GM12878 (cell line): ENCODE data around the gene RBPJL. TPM values are rescaled to one million over a fixed set of nuclear protein-coding genes. Genes with fewer than 3 reads are reported as not detected.

Experiments used
- ATAC-seq: fragments of 200-7000 bp; cut with Tn5 transposase; 3 replicates; pipeline ENCODE4 v1.9.1; 2020; ENCODE audit warnings: mild to moderate bottlenecking, moderate library complexity
- BruUV-seq: library from RNA; stranded (reverse); fragments of 400-500 nt; replicated peaks from 2 replicates; lab custom pipeline; 2021; lab: Mats Ljungman, UMichigan
- CTCF ChIA-PET: fragments of 300-600 bp; sonication (Branson Sonifier 250); formaldehyde crosslinking; extraction: SDS; loops from one replicate; lab custom pipeline; 2021; ENCODE audit warnings: inconsistent platforms; lab: Yijun Ruan, JAX
- POLR2A ChIA-PET: fragments of 350-600 bp; formaldehyde crosslinking; extraction: SDS; loops from one replicate; lab custom pipeline; 2021; ENCODE audit warnings: inconsistent platforms; lab: Charles Lee
- RAD21 ChIA-PET: fragments of 300-600 bp; sonication (Branson Sonifier 250); formaldehyde crosslinking; loops from one replicate; lab custom pipeline; 2023; ENCODE audit warnings: antibody characterized with exemption; ENCODE audit not compliant: unreplicated experiment; lab: Charles Lee
- SMC1A ChIA-PET: fragments of 300-600 bp; sonication (Branson Sonifier 250); formaldehyde crosslinking; loops from one replicate; lab custom pipeline; 2023; ENCODE audit not compliant: unreplicated experiment, uncharacterized antibody; lab: Charles Lee
- DNase-seq: peaks from one replicate; pipeline ENCODE4 v3.0.0-alpha.2; 2011; ENCODE audit warnings: low read depth, low spot score
- FAIRE-seq: peaks from 3 replicates; lab custom pipeline; 2011; peaks lifted over from hg19 to GRCh38; lab: Jason Lieb, UNC
- H2AFZ ChIP-seq: 2 replicates; pipeline ENCODE4 v1.6.0; 2011; ENCODE audit warnings: low read depth, low read length, control low read depth; ENCODE audit not compliant: control insufficient read depth
- H3K27ac ChIP-seq: 2 replicates; pipeline ENCODE4 v1.5.1; 2011; ENCODE audit warnings: control low read depth; ENCODE audit not compliant: control insufficient read depth, insufficient read depth
- H3K27me3 ChIP-seq, 2 experiments: replicated peaks in 1 of 2; 2 replicates each; pipeline versions ENCODE4 v1.6.0 to v1.6.1; 2011; ENCODE audit warnings: low read length in 1 of 2; ENCODE audit not compliant: control insufficient read depth in 2 of 2, insufficient read depth in 2 of 2
- H3K36me3 ChIP-seq, 2 experiments: 2 replicates each; pipeline ENCODE4 v1.5.1; 2011; ENCODE audit warnings: low read length in 1 of 2; ENCODE audit not compliant: control insufficient read depth in 2 of 2, insufficient read depth in 2 of 2
- H3K4me1 ChIP-seq: 2 replicates; pipeline ENCODE4 v1.6.1; 2011; ENCODE audit warnings: mild to moderate bottlenecking, low read length, moderate library complexity, mixed read lengths; ENCODE audit not compliant: control insufficient read depth, insufficient read depth
- H3K4me2 ChIP-seq: 2 replicates; pipeline ENCODE4 v1.6.0; 2011; ENCODE audit warnings: control low read depth; ENCODE audit not compliant: control insufficient read depth, insufficient read depth
- H3K4me3 ChIP-seq: fragments of 200-600 bp; sonication (generic); 2 replicates; pipeline ENCODE4 v1.5.1; 2016
- H3K79me2 ChIP-seq: 2 replicates; pipeline ENCODE4 v1.6.0; 2011; ENCODE audit warnings: low read length; ENCODE audit not compliant: control insufficient read depth, insufficient read depth
- H3K9ac ChIP-seq: 2 replicates; pipeline ENCODE4 v1.8.0; 2011; ENCODE audit warnings: low read length, control low read depth, mixed read lengths; ENCODE audit not compliant: control insufficient read depth, insufficient read depth
- H3K9me3 ChIP-seq: replicated peaks from 3 replicates; pipeline ENCODE4 v1.5.1; 2011; ENCODE audit warnings: mild to moderate bottlenecking, low read length; ENCODE audit not compliant: control insufficient read depth, insufficient read depth
- H4K20me1 ChIP-seq: 2 replicates; pipeline ENCODE4 v1.6.0; 2011; ENCODE audit not compliant: control insufficient read depth, insufficient read depth
- CBX5 ChIP-seq: sonication (generic); IDR thresholded peaks from 2 replicates; pipeline ENCODE4 v1.6.1; 2016; ENCODE audit warnings: low read depth, moderate library complexity, mild to moderate bottlenecking, inconsistent platforms
- HDAC2 ChIP-seq: fragments of 200-600 bp; sonication (generic); IDR thresholded peaks from 2 replicates; pipeline ENCODE4 v1.6.1; 2017
- WGBS: methylation state at CpG from one replicate; pipeline ENCODE4 v1.1.6; 2016; ENCODE audit warnings: low lambda C conversion rate; ENCODE audit not compliant: insufficient replicate concordance, insufficient coverage; ENCODE audit errors: missing lambda C conversion rate; 5-methylcytosine and 5-hydroxymethylcytosine counted together
- in situ Hi-C: fragments of 300-500 bp; cut with MboI; formaldehyde crosslinking; loops from 9 replicates; pipeline ENCODE4 v1.14.3; 2018; ENCODE audit warnings: mixed read lengths
- intact Hi-C: fragments of 100-400 bp; cut with micrococcal nuclease; formaldehyde crosslinking; loops from one replicate; pipeline ENCODE4 v1.14.2; 2022; ENCODE audit not compliant: unreplicated experiment
- polyA plus RNA-seq, 11 experiments: library from polyadenylated mRNA; depleted of rRNA in 4 of 11; unstranded in 6 of 11; stranded (reverse) in 5 of 11; fragments of >200 nt; fragmentation: Nextera tagmentation in 4 of 11; fragmentation: Illumina TruSeq in 1 of 11; extraction: Ambion mirVana in 4 of 11; extraction: Trizol in 1 of 11; gene quantifications; 1 replicate in 1 of 11; 2 replicates in 10 of 11; pipeline versions ENCODE4 v1.2.1 to v1.2.3, GENCODE V29; 2011 to 2016; ENCODE audit warnings: inconsistent platforms in 2 of 11, missing spikeins in 2 of 11, low read depth in 1 of 11
- total RNA-seq, 4 experiments: library from RNA; depleted of rRNA in 3 of 4; stranded (reverse); fragments of >200 nt in 3 of 4; fragmentation: Illumina TruSeq in 1 of 4; extraction: Trizol in 1 of 4; gene quantifications; 2 replicates each; pipeline versions ENCODE4 v1.2.1 to v1.2.3, GENCODE V29; 2013 to 2021
- TF ChIP-seq, protein P1 (sequence below): fragments of 450-650 bp; IDR thresholded peaks from 2 replicates; pipeline ENCODE4 v1.6.1; 2017; ENCODE audit warnings: mild to moderate bottlenecking, moderate library complexity
- TF ChIP-seq, protein P2 (sequence below): IDR thresholded peaks from 2 replicates; pipeline ENCODE4 v1.6.1; 2011; ENCODE audit warnings: borderline replicate concordance, low read depth, mild to moderate bottlenecking, moderate library complexity, low read length; ENCODE audit not compliant: insufficient read depth, poor library complexity, severe bottlenecking
- TF ChIP-seq, protein P3 (sequence below): fragments of 450-650 bp; IDR thresholded peaks from 2 replicates; pipeline ENCODE4 v1.6.1; 2017; ENCODE audit warnings: borderline replicate concordance

Gene RBPJL
- total and polyA plus RNA-seq, 10 of the 15 experiments (the other 5 are each of a cell fraction or from before 2014, with no cell fraction given): 0.18 TPM; not detected in 9

DNA sequence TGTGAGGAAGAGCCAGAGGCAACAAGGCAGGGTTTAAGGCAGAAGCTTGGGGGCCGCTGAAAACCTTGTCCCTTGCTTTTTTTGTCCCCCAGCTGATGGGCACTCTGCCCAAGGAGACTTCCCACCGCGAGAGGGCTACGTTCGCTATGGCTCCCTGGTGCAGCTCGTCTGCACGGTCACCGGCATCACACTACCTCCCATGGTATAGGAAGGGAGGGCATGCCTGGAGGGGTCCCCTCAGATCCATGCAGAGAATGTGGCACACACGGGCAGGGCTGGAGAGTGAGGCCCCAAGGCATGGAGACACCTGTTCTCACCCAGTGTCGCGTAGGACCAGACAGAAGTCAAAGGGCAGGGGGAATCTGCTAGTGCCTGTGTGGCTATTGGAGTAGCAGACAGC, 7.3 kb downstream of the RBPJL start:
- Histone ChIP-seq H3K9me3 (no peaks in the 10 kb centered on the region), H3K9ac (no peak overlapping the region), H3K36me3 (no peaks in the 10 kb centered on the region), H4K20me1 (no peaks in the 10 kb centered on the region), H3K27ac (no peak overlapping the region), H3K4me2 (no peak overlapping the region), H2AFZ (no peak overlapping the region), H3K4me3 (no peak overlapping the region), H3K4me1 (peaks cover 3% of the 10 kb centered on the region; the same call in 1 of the 2 replicates), H3K27me3 (peaks cover 4 to 6% of the 10 kb centered on the region in 2 experiments; a peak in 3 of 4 replicates), H3K79me2 (no peaks in the 10 kb centered on the region)
- WGBS: 70% methylated on average over 11 of the region's 11 CpGs
- FAIRE-seq: no peak
- ChIA-PET RAD21 (no interaction called here), SMC1A (interaction anchor here (0.7 kb wide), 1 partner anchor 316 kb away, joined by 3 read pairs; no protein-coding TSS in a partner anchor), CTCF (interaction anchor here (1.0 to 11.2 kb wide), 4 partner anchors 9 to 457 kb away, joined by 3 to 121 read pairs (median 3); no protein-coding TSS in a partner anchor), POLR2A (no interaction called here)
- BruUV-seq: no TSS peak
- ATAC-seq: no peak
- in situ Hi-C loops (no loop called here), intact Hi-C loops (no loop called here)
- TF ChIP-seq, protein P1, sequence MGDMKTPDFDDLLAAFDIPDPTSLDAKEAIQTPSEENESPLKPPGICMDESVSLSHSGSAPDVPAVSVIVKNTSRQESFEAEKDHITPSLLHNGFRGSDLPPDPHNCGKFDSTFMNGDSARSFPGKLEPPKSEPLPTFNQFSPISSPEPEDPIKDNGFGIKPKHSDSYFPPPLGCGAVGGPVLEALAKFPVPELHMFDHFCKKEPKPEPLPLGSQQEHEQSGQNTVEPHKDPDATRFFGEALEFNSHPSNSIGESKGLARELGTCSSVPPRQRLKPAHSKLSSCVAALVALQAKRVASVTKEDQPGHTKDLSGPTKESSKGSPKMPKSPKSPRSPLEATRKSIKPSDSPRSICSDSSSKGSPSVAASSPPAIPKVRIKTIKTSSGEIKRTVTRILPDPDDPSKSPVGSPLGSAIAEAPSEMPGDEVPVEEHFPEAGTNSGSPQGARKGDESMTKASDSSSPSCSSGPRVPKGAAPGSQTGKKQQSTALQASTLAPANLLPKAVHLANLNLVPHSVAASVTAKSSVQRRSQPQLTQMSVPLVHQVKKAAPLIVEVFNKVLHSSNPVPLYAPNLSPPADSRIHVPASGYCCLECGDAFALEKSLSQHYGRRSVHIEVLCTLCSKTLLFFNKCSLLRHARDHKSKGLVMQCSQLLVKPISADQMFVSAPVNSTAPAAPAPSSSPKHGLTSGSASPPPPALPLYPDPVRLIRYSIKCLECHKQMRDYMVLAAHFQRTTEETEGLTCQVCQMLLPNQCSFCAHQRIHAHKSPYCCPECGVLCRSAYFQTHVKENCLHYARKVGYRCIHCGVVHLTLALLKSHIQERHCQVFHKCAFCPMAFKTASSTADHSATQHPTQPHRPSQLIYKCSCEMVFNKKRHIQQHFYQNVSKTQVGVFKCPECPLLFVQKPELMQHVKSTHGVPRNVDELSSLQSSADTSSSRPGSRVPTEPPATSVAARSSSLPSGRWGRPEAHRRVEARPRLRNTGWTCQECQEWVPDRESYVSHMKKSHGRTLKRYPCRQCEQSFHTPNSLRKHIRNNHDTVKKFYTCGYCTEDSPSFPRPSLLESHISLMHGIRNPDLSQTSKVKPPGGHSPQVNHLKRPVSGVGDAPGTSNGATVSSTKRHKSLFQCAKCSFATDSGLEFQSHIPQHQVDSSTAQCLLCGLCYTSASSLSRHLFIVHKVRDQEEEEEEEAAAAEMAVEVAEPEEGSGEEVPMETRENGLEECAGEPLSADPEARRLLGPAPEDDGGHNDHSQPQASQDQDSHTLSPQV: no peak
- no peak for TF ChIP-seq HDAC2
- TF ChIP-seq, protein P2, sequence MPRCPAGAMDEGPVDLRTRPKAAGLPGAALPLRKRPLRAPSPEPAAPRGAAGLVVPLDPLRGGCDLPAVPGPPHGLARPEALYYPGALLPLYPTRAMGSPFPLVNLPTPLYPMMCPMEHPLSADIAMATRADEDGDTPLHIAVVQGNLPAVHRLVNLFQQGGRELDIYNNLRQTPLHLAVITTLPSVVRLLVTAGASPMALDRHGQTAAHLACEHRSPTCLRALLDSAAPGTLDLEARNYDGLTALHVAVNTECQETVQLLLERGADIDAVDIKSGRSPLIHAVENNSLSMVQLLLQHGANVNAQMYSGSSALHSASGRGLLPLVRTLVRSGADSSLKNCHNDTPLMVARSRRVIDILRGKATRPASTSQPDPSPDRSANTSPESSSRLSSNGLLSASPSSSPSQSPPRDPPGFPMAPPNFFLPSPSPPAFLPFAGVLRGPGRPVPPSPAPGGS: no peak
- TF ChIP-seq CBX5: no peak
- TF ChIP-seq, protein P3, sequence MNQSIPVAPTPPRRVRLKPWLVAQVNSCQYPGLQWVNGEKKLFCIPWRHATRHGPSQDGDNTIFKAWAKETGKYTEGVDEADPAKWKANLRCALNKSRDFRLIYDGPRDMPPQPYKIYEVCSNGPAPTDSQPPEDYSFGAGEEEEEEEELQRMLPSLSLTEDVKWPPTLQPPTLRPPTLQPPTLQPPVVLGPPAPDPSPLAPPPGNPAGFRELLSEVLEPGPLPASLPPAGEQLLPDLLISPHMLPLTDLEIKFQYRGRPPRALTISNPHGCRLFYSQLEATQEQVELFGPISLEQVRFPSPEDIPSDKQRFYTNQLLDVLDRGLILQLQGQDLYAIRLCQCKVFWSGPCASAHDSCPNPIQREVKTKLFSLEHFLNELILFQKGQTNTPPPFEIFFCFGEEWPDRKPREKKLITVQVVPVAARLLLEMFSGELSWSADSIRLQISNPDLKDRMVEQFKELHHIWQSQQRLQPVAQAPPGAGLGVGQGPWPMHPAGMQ: no peak
- DNase-seq: no peak
